Activated CD4-positive, alpha-beta T cell treated with anti-CD3 and anti-CD28 coated beads, Interleukin-2, amount 10 ng/mL, durations not matched to agents 7 days and 5 days (primary cell): Measurements from ENCODE around the gene RNGTT. TPM values are rescaled to one million over a fixed set of nuclear protein-coding genes. Genes with fewer than 3 reads are reported as not detected.

Experiments
- CTCF ChIA-PET: fragments of 350-600 bp; sonication (Branson Sonifier 250); formaldehyde crosslinking; loops from one replicate; lab custom pipeline; 2021; ENCODE audit warnings: antibody characterized with exemption; lab: Charles Lee
- POLR2A ChIA-PET: fragments of 350-600 bp; sonication (Branson Sonifier 250); formaldehyde crosslinking; loops from one replicate; lab custom pipeline; 2021; ENCODE audit warnings: antibody characterized with exemption; lab: Charles Lee
- DNase-seq: peaks from one replicate; pipeline ENCODE4 v3.0.0-alpha.2; 2020
- H3K27ac Mint-ChIP-seq: one replicate; pipeline ENCODE4 v1.8.0; 2021; ENCODE audit warnings: mild to moderate bottlenecking, moderate library complexity, mixed read lengths
- H3K27me3 Mint-ChIP-seq: one replicate; pipeline ENCODE4 v1.8.0; 2021; ENCODE audit warnings: mixed read lengths
- H3K36me3 Mint-ChIP-seq: one replicate; pipeline ENCODE4 v1.8.0; 2021; ENCODE audit warnings: low read depth, mixed read lengths
- H3K4me1 Mint-ChIP-seq: one replicate; pipeline ENCODE4 v1.8.0; 2021; ENCODE audit warnings: mixed read lengths
- H3K4me3 Mint-ChIP-seq: one replicate; pipeline ENCODE4 v1.8.0; 2021; ENCODE audit warnings: mild to moderate bottlenecking, moderate library complexity, mixed read lengths
- H3K9me3 Mint-ChIP-seq: one replicate; pipeline ENCODE4 v1.8.0; 2021; ENCODE audit warnings: mixed read lengths
- total RNA-seq, 2 experiments: library from RNA; stranded (reverse); gene quantifications; one replicate each; pipeline ENCODE4 v1.2.3, GENCODE V29; 2021

Gene RNGTT
- total RNA-seq, 2 experiments from 2014 or later = 18.9 to 21.3 TPM

- peaks cover 2% of the 10 kb centered on the region for H3K27me3 Mint-ChIP-seq
- H3K36me3 Mint-ChIP-seq = no peaks in the 10 kb centered on the region
- H3K4me1 Mint-ChIP-seq = no peaks in the 10 kb centered on the region
- CTCF ChIA-PET = no interaction called here
- H3K4me3 Mint-ChIP-seq = no peak overlapping the region
- H3K9me3 Mint-ChIP-seq = peaks cover 13% of the 10 kb centered on the region
- DNase-seq = no peak
- no peak overlapping the region for H3K27ac Mint-ChIP-seq
- POLR2A ChIA-PET = no interaction called here
These were observed 366.6 kb downstream of the RNGTT start for GRCh38 chr6:88596801-88597200.

- Mint-ChIP-seq H3K27me3 (peaks cover 4% of the 10 kb centered on the region), H3K4me3 (no peak overlapping the region), H3K36me3 (no peaks in the 10 kb centered on the region), H3K27ac (no peak overlapping the region), H3K9me3 (peaks cover 12% of the 10 kb centered on the region), H3K4me1 (no peaks in the 10 kb centered on the region)
- POLR2A ChIA-PET = no interaction called here
- CTCF ChIA-PET = no interaction called here
- no peak for DNase-seq
These were observed 374.5 kb downstream of the RNGTT start for GRCh38 chr6:88588938-88589337.

DNA sequence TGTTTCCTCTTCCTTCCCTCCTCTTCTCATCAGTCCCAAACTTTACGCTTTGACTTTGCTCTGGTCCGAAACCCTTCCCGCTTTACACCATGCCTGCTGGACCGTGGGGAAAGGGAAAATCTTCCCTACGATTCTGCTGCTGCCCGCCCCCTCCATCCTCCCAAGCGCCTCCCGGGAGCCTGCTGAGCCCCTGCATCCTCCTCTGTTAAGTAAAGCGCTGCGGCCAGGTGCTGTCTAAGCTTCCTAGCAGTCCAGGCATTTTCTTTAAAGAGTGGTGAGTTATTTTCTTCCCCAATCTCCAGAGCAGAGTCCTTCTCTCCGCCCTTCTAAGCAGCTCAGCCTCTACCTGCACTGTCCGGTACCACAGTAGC, 376.3 kb downstream of the RNGTT start:
- no peak for DNase-seq
- peaks cover 2% of the 10 kb centered on the region for H3K9me3 Mint-ChIP-seq
- ChIA-PET POLR2A (no interaction called here), CTCF (no interaction called here)
- H3K4me3 Mint-ChIP-seq = no peak overlapping the region
- no peak overlapping the region for H3K27ac Mint-ChIP-seq
- H3K4me1 Mint-ChIP-seq = no peaks in the 10 kb centered on the region
- H3K27me3 Mint-ChIP-seq = peaks cover 4% of the 10 kb centered on the region
- no peaks in the 10 kb centered on the region for H3K36me3 Mint-ChIP-seq

GRCh38 chr6:88586371-88587149, 376.9 kb downstream of the RNGTT start:
- CTCF ChIA-PET = no interaction called here
- POLR2A ChIA-PET = no interaction called here

GRCh38 chr6:88585276-88585692, 378.1 kb downstream of the RNGTT start:
- no peak for DNase-seq
- no peak overlapping the region for H3K4me3 Mint-ChIP-seq
- no peaks in the 10 kb centered on the region for H3K9me3 Mint-ChIP-seq
- CTCF ChIA-PET = no interaction called here
- H3K27me3 Mint-ChIP-seq = peaks cover 2% of the 10 kb centered on the region
- POLR2A ChIA-PET = no interaction called here
- H3K4me1 Mint-ChIP-seq = no peaks in the 10 kb centered on the region
- no peaks in the 10 kb centered on the region for H3K36me3 Mint-ChIP-seq
- no peak overlapping the region for H3K27ac Mint-ChIP-seq

More at GRCh38 chr6:88586371-88587149, 376.9 kb downstream of the RNGTT start:
- Mint-ChIP-seq H3K27me3 (peaks cover 2% of the 10 kb centered on the region), H3K9me3 (no peaks in the 10 kb centered on the region), H3K4me3 (no peak overlapping the region), H3K36me3 (no peaks in the 10 kb centered on the region), H3K27ac (no peak overlapping the region), H3K4me1 (no peaks in the 10 kb centered on the region)
- no peak for DNase-seq

- Mint-ChIP-seq H3K27ac (no peak overlapping the region), H3K27me3 (no peaks in the 10 kb centered on the region), H3K4me3 (no peak overlapping the region), H3K36me3 (no peaks in the 10 kb centered on the region), H3K4me1 (no peaks in the 10 kb centered on the region), H3K9me3 (no peaks in the 10 kb centered on the region)
- DNase-seq = no peak
- ChIA-PET POLR2A (no interaction called here), CTCF (no interaction called here)
These were observed 378.7 kb downstream of the RNGTT start for GRCh38 chr6:88584581-88585275.

GRCh38 chr6:88577461-88577860, 386.0 kb downstream of the RNGTT start:
- peaks cover 5% of the 10 kb centered on the region for H3K27me3 Mint-ChIP-seq
- no peaks in the 10 kb centered on the region for H3K9me3 Mint-ChIP-seq
- POLR2A ChIA-PET = no interaction called here
- CTCF ChIA-PET = interaction anchor here (0.6 kb wide), 1 partner anchor 20 kb away, joined by 3 read pairs; no protein-coding TSS in a partner anchor
- no peak for DNase-seq
- H3K4me1 Mint-ChIP-seq = no peaks in the 10 kb centered on the region
- no peak overlapping the region for H3K4me3 Mint-ChIP-seq
- H3K36me3 Mint-ChIP-seq = no peaks in the 10 kb centered on the region
- H3K27ac Mint-ChIP-seq = no peak overlapping the region

GRCh38 chr6:88575536-88575935, 387.9 kb downstream of the RNGTT start:
- Mint-ChIP-seq H3K4me3 (no peak overlapping the region), H3K36me3 (no peaks in the 10 kb centered on the region), H3K27me3 (peaks cover 5% of the 10 kb centered on the region), H3K4me1 (no peaks in the 10 kb centered on the region), H3K27ac (no peak overlapping the region), H3K9me3 (peaks cover 7% of the 10 kb centered on the region)
- DNase-seq = no peak
- ChIA-PET POLR2A (no interaction called here), CTCF (interaction anchor here (0.6 to 1.5 kb wide), 2 partner anchors 35 to 110 kb away, joined by 4 to 5 read pairs; no protein-coding TSS in a partner anchor)

GRCh38 chr6:88574651-88575050, 388.8 kb downstream of the RNGTT start:
- CTCF ChIA-PET = interaction anchor here (0.6 kb wide), 1 partner anchor 1213 kb away, joined by 3 read pairs; no protein-coding TSS in a partner anchor
- POLR2A ChIA-PET = no interaction called here
- H3K36me3 Mint-ChIP-seq = no peaks in the 10 kb centered on the region
- H3K4me1 Mint-ChIP-seq = no peaks in the 10 kb centered on the region
- no peak for DNase-seq
- no peak overlapping the region for H3K27ac Mint-ChIP-seq
- peaks cover 5% of the 10 kb centered on the region for H3K27me3 Mint-ChIP-seq
- no peak overlapping the region for H3K4me3 Mint-ChIP-seq
- H3K9me3 Mint-ChIP-seq = peaks cover 8% of the 10 kb centered on the region

DNA sequence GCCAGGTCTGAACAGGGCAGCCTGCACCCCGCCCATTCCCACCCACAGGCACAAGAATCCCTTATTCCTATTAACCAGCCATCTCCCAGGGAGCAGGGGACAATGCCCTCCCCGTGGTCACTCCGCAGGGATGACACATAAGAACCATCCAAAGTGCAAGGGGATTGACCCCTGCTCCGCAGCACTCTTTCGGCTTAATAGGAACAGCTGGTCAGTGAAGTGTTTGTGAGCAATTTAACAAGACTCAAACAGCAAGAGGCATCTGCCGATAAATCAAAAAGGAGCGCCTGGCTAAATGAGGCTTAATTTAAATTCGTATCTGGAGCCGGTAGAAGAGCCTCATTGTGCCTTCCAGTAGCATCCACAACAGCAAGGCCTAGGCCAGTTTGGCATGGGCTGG, 389.4 kb downstream of the RNGTT start:
- peaks cover 2% of the 10 kb centered on the region for H3K27me3 Mint-ChIP-seq
- ChIA-PET CTCF (interaction anchor here (0.6 kb wide), 1 partner anchor 1213 kb away, joined by 3 read pairs; no protein-coding TSS in a partner anchor), POLR2A (no interaction called here)
- H3K4me1 Mint-ChIP-seq = no peaks in the 10 kb centered on the region
- no peaks in the 10 kb centered on the region for H3K36me3 Mint-ChIP-seq
- H3K4me3 Mint-ChIP-seq = no peak overlapping the region
- H3K27ac Mint-ChIP-seq = no peak overlapping the region
- peaks cover 8% of the 10 kb centered on the region for H3K9me3 Mint-ChIP-seq
- no peak for DNase-seq

DNA sequence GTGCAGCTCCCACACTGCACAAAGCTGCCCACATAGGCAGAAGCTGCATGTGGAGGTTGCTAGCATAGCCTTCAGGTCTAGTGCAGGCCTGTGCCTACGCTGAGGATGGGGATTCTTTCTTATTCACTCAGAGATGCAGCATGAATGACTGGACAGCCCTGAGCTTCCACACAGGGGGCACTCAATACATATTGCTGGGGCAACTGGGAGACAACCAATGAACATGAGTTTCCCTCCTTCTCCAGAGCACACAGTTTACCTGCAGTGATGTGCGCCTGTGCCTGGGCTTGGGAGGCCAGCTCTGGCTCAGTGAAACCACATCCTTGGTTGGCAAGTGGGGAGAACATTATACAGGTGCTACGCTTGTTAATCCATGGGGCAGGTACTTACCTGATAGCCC, 389.9 kb downstream of the RNGTT start:
- Mint-ChIP-seq H3K4me3 (no peak overlapping the region), H3K9me3 (peaks cover 8% of the 10 kb centered on the region), H3K27ac (no peak overlapping the region), H3K4me1 (no peaks in the 10 kb centered on the region), H3K36me3 (no peaks in the 10 kb centered on the region), H3K27me3 (peaks cover 2% of the 10 kb centered on the region)
- no peak for DNase-seq
- POLR2A ChIA-PET = no interaction called here
- CTCF ChIA-PET = no interaction called here

GRCh38 chr6:88572449-88573139, 390.8 kb downstream of the RNGTT start:
- Mint-ChIP-seq H3K36me3 (no peaks in the 10 kb centered on the region), H3K4me3 (no peak overlapping the region), H3K9me3 (peaks cover 11% of the 10 kb centered on the region), H3K27me3 (peaks cover 2% of the 10 kb centered on the region), H3K4me1 (no peaks in the 10 kb centered on the region), H3K27ac (no peak overlapping the region)
- no peak for DNase-seq
- POLR2A ChIA-PET = no interaction called here
- CTCF ChIA-PET = no interaction called here

GRCh38 chr6:88569959-88570358, 393.5 kb downstream of the RNGTT start:
- no peak overlapping the region for H3K4me3 Mint-ChIP-seq
- no peaks in the 10 kb centered on the region for H3K4me1 Mint-ChIP-seq
- H3K27me3 Mint-ChIP-seq = no peaks in the 10 kb centered on the region
- ChIA-PET CTCF (no interaction called here), POLR2A (no interaction called here)
- no peak overlapping the region for H3K27ac Mint-ChIP-seq
- DNase-seq = no peak
- peaks cover 11% of the 10 kb centered on the region for H3K9me3 Mint-ChIP-seq
- H3K36me3 Mint-ChIP-seq = no peaks in the 10 kb centered on the region
